HAP-1 (cell line): Measurements from ENCODE around the gene ADORA2A.

ENCODE experiments used
- DNase-seq, 2 experiments: peaks; one replicate each; pipeline ENCODE4 v3.0.0-alpha.2; 2016 to 2020; ENCODE audit warnings: low spot score in 2 of 2
- H3K27me3 ChIP-seq: fragments of 250-450 bp; sonication (Bioruptor Pico); 2 replicates; pipeline ENCODE4 v1.5.1; 2020; ENCODE audit warnings: low read depth, mild to moderate bottlenecking, moderate library complexity
- H3K36me3 ChIP-seq: fragments of 250-450 bp; sonication (Bioruptor Pico); replicated peaks from 2 replicates; pipeline ENCODE4 v1.5.1; 2020; ENCODE audit warnings: mild to moderate bottlenecking
- H3K4me1 ChIP-seq: fragments of 250-450 bp; sonication (Bioruptor Pico); 2 replicates; pipeline ENCODE4 v1.5.1; 2020; ENCODE audit warnings: mild to moderate bottlenecking
- H3K4me3 ChIP-seq: fragments of 250-450 bp; sonication (Bioruptor Pico); 2 replicates; pipeline ENCODE4 v1.5.1; 2020; ENCODE audit warnings: mild to moderate bottlenecking, moderate library complexity
- H3K9me3 ChIP-seq: fragments of 250-450 bp; sonication (Bioruptor Pico); 2 replicates; pipeline ENCODE4 v1.5.1; 2020; ENCODE audit warnings: mild to moderate bottlenecking, moderate library complexity
- in situ Hi-C: fragments of 300-500 bp; cut with MboI; formaldehyde crosslinking; loops from 3 replicates; pipeline ENCODE4 v1.14.3; 2020; ENCODE audit warnings: low sequenced_read_pairs, inconsistent platforms, mixed read lengths

The ADORA2A gene

GRCh38 chr22:24394254-24394653 lies 33.1 kb upstream of the ADORA2A start:
- Histone ChIP-seq H3K4me1 (no peaks in the 10 kb centered on the region), H3K36me3 (peaks cover 25% of the 10 kb centered on the region), H3K9me3 (no peaks in the 10 kb centered on the region), H3K27me3 (no peaks in the 10 kb centered on the region), H3K4me3 (no peak overlapping the region)
- in situ Hi-C loops, result no loop called here
- no peak for DNase-seq

GRCh38 chr22:24398409-24398808 lies 29.0 kb upstream of the ADORA2A start:
- Histone ChIP-seq H3K9me3 (no peaks in the 10 kb centered on the region), H3K4me3 (no peak overlapping the region), H3K27me3 (no peaks in the 10 kb centered on the region), H3K4me1 (no peaks in the 10 kb centered on the region), H3K36me3 (peaks cover 32% of the 10 kb centered on the region)
- DNase-seq, result no peak
- in situ Hi-C loops, result no loop called here

DNA sequence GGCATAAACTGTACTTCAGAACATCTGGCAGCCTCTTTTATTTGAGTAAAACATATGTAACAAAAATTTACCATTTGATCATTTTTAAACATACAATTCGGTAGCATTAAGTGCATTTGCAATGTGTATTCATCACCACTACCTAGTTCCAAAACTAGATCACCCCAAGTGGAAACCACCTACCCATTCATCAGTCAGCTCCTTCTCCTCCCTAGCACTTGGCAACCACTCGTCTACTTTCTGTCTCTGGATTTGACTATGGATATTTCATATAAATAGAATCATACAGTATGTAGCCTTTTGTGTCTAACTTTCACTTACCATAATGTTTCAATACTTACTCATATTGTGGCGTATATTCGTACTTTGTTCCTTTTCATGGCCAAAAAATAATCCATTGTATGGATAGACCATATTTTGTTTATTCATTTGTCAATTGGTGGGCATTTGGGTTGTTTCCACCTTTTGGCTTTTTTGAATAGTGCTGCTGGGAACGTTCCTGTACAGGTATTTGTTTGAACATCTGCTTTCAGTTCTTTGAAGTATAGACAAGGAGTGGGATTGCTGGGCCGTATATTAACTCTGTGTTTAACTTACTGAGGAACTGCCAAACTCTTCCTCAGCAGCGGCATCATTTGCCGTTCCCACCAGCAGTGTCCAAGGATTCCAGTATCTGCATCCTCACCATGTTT lies 27.2 kb upstream of the ADORA2A start:
- peaks cover 45% of the 10 kb centered on the region for H3K36me3 ChIP-seq
- H3K27me3 ChIP-seq, result no peaks in the 10 kb centered on the region
- H3K4me3 ChIP-seq, result no peak overlapping the region
- H3K9me3 ChIP-seq, result no peaks in the 10 kb centered on the region
- DNase-seq, result no peak
- in situ Hi-C loops, result no loop called here
- H3K4me1 ChIP-seq, result no peaks in the 10 kb centered on the region

DNA sequence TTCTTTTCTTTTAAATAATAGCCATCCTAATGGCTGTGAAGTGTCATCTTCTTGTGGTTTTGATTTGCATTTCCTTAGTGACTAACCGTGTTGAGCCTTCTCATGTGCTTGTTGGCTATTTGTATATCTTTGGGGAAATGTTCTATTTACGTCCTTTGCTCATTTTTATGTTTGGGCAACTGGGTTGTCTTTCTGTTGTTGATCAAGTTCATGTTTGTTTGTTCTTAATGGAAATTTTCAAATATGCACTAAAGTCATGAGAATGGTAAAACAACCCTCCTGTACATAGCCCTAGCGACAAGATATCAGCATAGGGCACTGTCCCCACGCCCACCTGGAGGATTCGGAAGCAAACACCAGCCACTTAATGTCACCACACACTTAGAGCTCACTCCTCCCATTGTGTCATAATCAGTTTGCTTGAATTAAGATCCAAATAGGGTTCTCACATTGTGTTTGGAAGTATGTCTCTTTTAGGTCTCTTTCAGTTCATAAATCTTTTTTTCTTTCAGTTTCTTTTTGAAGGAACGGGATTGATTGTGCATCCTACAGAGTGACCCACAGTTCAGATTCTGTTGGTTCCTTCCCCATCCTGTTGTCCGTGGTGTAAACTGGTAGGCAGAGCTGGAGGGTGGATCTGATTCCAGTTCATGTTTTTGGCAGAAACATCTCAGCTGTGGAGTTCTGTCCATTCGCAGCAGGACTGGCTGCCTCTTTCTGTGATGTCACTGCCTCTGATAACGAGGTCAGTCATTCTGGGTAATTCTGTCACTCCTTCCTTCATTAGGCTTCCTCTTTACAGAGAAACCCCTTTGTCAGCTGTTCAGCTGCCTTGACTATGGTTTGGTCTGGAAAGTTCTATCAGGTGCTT lies 26.4 kb upstream of the ADORA2A start:
- Histone ChIP-seq H3K36me3 (peaks cover 44% of the 10 kb centered on the region), H3K9me3 (no peaks in the 10 kb centered on the region), H3K4me1 (no peaks in the 10 kb centered on the region), H3K27me3 (no peaks in the 10 kb centered on the region), H3K4me3 (no peak overlapping the region)
- in situ Hi-C loops, result no loop called here
- DNase-seq, result no peak

DNA sequence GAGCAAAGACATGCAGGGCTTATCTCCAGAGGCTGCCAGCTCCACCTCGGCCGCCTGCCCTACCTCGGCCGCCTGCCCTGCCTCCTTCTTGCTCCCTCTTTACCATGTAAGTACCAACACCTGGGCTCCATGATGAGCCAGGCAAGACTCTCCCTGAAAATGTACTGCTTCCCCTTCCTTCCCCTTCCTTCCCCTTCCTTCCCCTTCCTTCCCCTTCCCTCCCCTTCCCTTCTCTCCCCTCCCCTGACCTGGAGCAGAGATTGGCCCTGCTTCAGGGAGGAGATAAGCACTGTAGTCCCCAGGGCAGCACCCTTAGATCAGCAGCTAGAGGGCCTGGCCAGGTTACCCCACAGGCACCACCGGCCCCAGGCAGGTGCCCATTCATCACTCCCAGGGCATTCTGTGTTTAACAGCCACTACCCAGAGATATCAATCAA lies 25.4 kb upstream of the ADORA2A start:
- no peak overlapping the region for H3K4me3 ChIP-seq

GRCh38 chr22:24402460-24403192 lies 24.8 kb upstream of the ADORA2A start:
- no peaks in the 10 kb centered on the region for H3K4me1 ChIP-seq
- in situ Hi-C loops, result no loop called here
- no peak for DNase-seq

More for the DNA sequence above, 25.4 kb upstream of the ADORA2A start:
- in situ Hi-C loops, result no loop called here
- DNase-seq, result no peak
- no peaks in the 10 kb centered on the region for H3K9me3 ChIP-seq
- no peaks in the 10 kb centered on the region for H3K27me3 ChIP-seq
- H3K36me3 ChIP-seq, result peaks cover 36% of the 10 kb centered on the region
- H3K4me1 ChIP-seq, result no peaks in the 10 kb centered on the region

DNA sequence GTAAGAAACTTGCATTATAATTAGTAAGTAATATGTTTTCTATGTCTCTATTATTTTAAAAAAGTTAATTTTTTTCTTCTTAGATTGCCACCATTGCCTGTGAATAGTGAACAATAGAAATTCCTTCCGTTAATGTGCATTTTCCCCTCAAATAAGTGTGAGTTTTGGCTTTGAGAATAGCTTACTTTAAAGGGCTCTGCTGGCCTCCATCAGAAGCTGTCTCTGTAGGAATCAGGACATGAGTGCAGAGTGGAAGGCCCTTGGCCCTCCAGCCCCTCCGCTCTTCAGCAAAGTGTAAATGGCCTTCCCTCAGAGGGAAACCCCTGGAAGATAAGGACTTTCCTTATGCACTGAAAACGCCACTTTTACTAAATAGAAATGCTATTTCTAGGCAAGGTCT lies 24.1 kb upstream of the ADORA2A start:
- H3K36me3 ChIP-seq, result peaks cover 29% of the 10 kb centered on the region
- no peak overlapping the region for H3K4me3 ChIP-seq
- H3K4me1 ChIP-seq, result no peaks in the 10 kb centered on the region
- H3K27me3 ChIP-seq, result no peaks in the 10 kb centered on the region
- no peaks in the 10 kb centered on the region for H3K9me3 ChIP-seq
- DNase-seq, result no peak
- in situ Hi-C loops, result no loop called here

More at GRCh38 chr22:24402460-24403192, 24.8 kb upstream of the ADORA2A start:
- H3K4me3 ChIP-seq, result no peak overlapping the region
- no peaks in the 10 kb centered on the region for H3K27me3 ChIP-seq
- H3K9me3 ChIP-seq, result no peaks in the 10 kb centered on the region
- peaks cover 34% of the 10 kb centered on the region for H3K36me3 ChIP-seq

DNA sequence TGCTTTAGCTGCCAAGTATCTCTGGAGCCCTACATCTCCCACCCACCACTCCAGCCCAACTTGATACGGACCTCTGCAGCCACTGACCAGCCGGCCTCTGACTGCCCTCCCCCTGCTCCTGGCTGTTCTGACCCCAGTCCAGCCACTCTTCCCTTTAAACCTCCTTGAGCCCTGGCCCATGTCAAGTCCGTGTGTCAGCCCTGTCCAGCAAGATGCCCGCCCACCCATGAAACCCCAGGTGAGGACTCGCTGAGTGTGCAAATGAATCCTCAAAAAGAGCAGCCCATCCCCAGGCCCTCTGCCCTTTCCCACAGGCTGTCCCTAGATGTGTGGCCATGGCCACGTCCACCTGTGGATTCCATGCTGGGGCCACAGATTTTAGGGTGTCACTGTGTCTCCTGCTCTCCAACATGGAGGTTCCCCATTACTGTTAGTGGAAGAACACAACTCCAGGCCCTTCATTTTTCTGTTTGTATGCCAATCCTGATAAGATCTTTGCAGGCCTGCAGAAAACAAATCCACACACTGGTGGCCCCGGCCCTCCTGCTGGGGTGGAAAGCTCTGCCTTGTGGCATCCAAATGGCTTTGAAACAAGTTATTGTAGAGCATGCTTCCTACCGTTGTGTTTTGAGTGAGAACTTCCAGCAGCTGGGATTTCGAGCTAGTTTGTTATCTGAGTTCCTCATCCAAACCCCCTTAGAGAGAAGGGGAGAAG lies 22.7 kb upstream of the ADORA2A start:
- Histone ChIP-seq H3K4me3 (no peak overlapping the region), H3K4me1 (no peaks in the 10 kb centered on the region), H3K27me3 (no peaks in the 10 kb centered on the region), H3K36me3 (peaks cover 25% of the 10 kb centered on the region), H3K9me3 (no peaks in the 10 kb centered on the region)
- no peak for DNase-seq
- in situ Hi-C loops, result no loop called here

DNA sequence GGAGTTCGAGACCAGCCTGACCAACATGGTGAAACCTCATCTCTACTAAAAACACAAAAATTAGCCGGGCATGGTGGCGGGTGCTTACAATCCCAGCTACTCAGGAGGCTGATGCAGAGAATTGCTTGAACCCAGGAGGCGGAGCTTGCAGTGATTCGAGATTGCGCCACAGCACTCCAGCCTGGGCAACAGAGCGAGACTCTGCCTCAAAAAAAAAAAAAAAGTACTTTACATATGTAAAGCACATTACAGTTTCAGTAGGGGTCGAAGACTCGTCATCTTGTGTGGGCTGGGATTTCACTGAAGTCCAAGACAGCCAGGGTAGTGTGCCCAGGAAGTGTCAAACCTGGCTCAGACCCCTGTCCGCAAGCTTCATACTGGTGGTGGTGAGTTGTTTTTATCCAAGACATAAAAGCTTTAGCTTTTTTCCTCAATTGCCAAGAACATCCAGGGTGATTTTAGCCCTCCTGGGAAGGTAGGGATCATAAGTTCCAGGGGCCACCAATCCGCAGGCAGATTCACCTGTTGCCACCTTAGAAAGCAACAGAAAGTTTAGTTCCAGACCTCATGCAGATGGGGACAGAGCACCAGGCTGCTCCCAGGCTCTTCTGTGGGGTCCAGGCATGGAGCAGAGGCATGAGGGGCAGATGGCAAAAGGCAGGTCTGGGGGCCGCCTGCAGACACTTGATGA lies 21.6 kb upstream of the ADORA2A start:
- in situ Hi-C loops, result no loop called here
- peaks cover 25% of the 10 kb centered on the region for H3K36me3 ChIP-seq

DNA sequence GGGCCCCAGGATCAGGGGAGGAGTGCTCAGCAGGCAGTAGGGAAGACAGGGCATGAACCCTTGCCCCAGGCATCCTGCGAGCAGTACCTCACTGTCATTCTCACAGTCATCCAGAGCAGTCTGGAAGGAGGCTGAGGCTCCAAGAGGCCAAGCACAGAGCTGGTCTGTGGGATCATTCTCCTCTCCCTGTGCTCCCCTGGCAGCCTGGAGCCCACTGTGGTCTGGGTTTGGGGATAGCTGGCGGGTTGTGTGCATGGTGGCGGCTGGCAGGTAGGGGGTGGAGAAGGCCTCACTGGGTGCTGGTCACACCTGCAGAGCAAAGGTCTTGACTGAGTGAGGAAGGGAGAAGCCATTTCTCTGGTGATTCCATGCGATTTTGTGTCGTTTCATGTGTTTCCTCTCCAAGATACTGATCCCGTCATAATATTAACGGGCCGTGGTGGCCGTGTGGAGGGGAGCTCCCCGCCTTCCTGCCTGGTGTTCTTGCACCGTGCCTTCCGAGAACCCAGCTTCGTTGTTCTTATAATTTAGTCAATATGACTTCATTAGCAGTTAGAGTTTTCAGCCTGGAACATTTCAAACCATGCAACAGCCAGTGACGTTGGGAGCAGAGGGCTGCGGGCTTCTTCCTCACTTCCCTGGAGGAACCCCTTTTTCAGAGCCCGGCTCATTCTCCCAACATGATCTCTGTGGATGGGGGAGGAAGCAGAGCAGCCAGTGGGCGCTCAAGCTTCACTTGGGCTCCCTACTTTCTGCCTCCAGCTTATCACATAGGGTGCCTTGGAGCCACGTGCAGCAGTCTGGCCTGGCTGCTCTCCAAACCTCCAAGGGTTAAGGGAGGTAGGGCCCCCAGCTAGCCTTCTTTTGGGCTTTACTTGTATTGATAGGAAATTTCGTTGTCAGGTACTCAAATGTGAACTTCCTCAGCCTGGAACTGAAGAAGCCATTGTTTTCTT lies 20.8 kb upstream of the ADORA2A start:
- Histone ChIP-seq H3K36me3 (peaks cover 22% of the 10 kb centered on the region), H3K9me3 (no peaks in the 10 kb centered on the region), H3K27me3 (no peaks in the 10 kb centered on the region), H3K4me3 (no peak overlapping the region), H3K4me1 (no peaks in the 10 kb centered on the region)
- in situ Hi-C loops, result no loop called here
- DNase-seq, result no peak

More for the DNA sequence above, 21.6 kb upstream of the ADORA2A start:
- no peaks in the 10 kb centered on the region for H3K9me3 ChIP-seq
- H3K27me3 ChIP-seq, result no peaks in the 10 kb centered on the region
- DNase-seq, result no peak
- H3K4me1 ChIP-seq, result no peaks in the 10 kb centered on the region
- no peak overlapping the region for H3K4me3 ChIP-seq

GRCh38 chr22:24407278-24407665 lies 20.1 kb upstream of the ADORA2A start:
- Histone ChIP-seq H3K27me3 (no peaks in the 10 kb centered on the region), H3K36me3 (peaks cover 21% of the 10 kb centered on the region), H3K9me3 (no peaks in the 10 kb centered on the region), H3K4me3 (no peak overlapping the region), H3K4me1 (no peaks in the 10 kb centered on the region)
- DNase-seq, result no peak
- in situ Hi-C loops, result no loop called here

GRCh38 chr22:24407884-24408283 lies 19.5 kb upstream of the ADORA2A start:
- H3K36me3 ChIP-seq, result peaks cover 21% of the 10 kb centered on the region
- no peaks in the 10 kb centered on the region for H3K9me3 ChIP-seq
- in situ Hi-C loops, result no loop called here
- no peak overlapping the region for H3K4me3 ChIP-seq
- no peaks in the 10 kb centered on the region for H3K4me1 ChIP-seq
- DNase-seq, result no peak
- no peaks in the 10 kb centered on the region for H3K27me3 ChIP-seq
